H1 (cell line): ENCODE results near the gene ID1. TPM values are rescaled to one million over a fixed set of nuclear protein-coding genes. Genes with fewer than 3 reads are reported as not detected.

Source experiments
- ASH2L ChIP-seq: fragments of 200-600, 300-600 bp; sonication (generic); IDR thresholded peaks from one replicate; pipeline ENCODE4 v1.7.1; 2017; ENCODE audit warnings: low read length
- EZH2 ChIP-seq: fragments of 200-600 bp; sonication (generic); IDR thresholded peaks from 2 replicates; pipeline ENCODE4 v1.7.1; 2012; ENCODE audit warnings: low read depth, mild to moderate bottlenecking, moderate library complexity, low read length, inconsistent platforms; ENCODE audit not compliant: severe bottlenecking
- SIX5 ChIP-seq: IDR thresholded peaks from 2 replicates; pipeline ENCODE4 v1.6.1; 2011; ENCODE audit warnings: mild to moderate bottlenecking, low read depth, low read length
- SP2 ChIP-seq: IDR thresholded peaks from 2 replicates; pipeline ENCODE4 v1.6.1; 2012; ENCODE audit warnings: mild to moderate bottlenecking, low read length, inconsistent platforms
- SRF ChIP-seq: IDR thresholded peaks from 2 replicates; pipeline ENCODE4 v1.6.1; 2011; ENCODE audit warnings: mild to moderate bottlenecking, low read depth, low read length, moderate library complexity
- TAF7 ChIP-seq: optimal IDR thresholded peaks from 2 replicates; pipeline ENCODE3; 2011; ENCODE audit warnings: low read depth, mild to moderate bottlenecking, inconsistent platforms, low read length, moderate library complexity, borderline replicate concordance
- TCF12 ChIP-seq: IDR thresholded peaks from 2 replicates; pipeline ENCODE4 v1.6.1; 2011; ENCODE audit warnings: low read depth, mild to moderate bottlenecking, low read length
- YY1 ChIP-seq: IDR thresholded peaks from 2 replicates; pipeline ENCODE4 v1.6.1; 2011; ENCODE audit warnings: low read depth, mild to moderate bottlenecking, low read length
- polyA plus RNA-seq, 7 experiments: library from polyadenylated mRNA; depleted of rRNA in 3 of 7; stranded (reverse) in 5 of 7; unstranded in 2 of 7; fragments of >200 nt in 5 of 7; fragments of 200-250 nt in 2 of 7; gene quantifications; 1 replicate in 5 of 7; 2 replicates in 1 of 7; 4 replicates in 1 of 7; pipeline versions ENCODE4 v1.2.1 to v1.2.3, GENCODE V29; 2011 to 2013; ENCODE audit warnings: missing spikeins in 2 of 7, mixed read lengths in 2 of 7
- total RNA-seq: library from RNA; stranded (reverse); fragmentation: NEBNext Ultra II Directional; extraction: Animal tissue kit (Norgen Biotek cat#: 25700); gene quantifications from 2 replicates; pipeline ENCODE4 v1.2.1, GENCODE V29; 2021
- TF ChIP-seq, protein P1 (sequence below): fragments of 300-600 bp; sonication (generic); IDR thresholded peaks from 2 replicates; pipeline ENCODE4 v1.7.1; 2012; ENCODE audit warnings: low read length, moderate library complexity, mild to moderate bottlenecking, inconsistent platforms; ENCODE audit not compliant: insufficient replicate concordance
- TF ChIP-seq, protein P2 (sequence below): IDR thresholded peaks from 2 replicates; pipeline ENCODE4 v1.6.1; 2011; ENCODE audit warnings: low read depth, mild to moderate bottlenecking, low read length; ENCODE audit not compliant: insufficient read depth

Gene ID1
- total and polyA plus RNA-seq, 2 of the 8 experiments (the other 6 are each of a cell fraction or from before 2014, with no cell fraction given): 120 to 357 TPM

DNA sequence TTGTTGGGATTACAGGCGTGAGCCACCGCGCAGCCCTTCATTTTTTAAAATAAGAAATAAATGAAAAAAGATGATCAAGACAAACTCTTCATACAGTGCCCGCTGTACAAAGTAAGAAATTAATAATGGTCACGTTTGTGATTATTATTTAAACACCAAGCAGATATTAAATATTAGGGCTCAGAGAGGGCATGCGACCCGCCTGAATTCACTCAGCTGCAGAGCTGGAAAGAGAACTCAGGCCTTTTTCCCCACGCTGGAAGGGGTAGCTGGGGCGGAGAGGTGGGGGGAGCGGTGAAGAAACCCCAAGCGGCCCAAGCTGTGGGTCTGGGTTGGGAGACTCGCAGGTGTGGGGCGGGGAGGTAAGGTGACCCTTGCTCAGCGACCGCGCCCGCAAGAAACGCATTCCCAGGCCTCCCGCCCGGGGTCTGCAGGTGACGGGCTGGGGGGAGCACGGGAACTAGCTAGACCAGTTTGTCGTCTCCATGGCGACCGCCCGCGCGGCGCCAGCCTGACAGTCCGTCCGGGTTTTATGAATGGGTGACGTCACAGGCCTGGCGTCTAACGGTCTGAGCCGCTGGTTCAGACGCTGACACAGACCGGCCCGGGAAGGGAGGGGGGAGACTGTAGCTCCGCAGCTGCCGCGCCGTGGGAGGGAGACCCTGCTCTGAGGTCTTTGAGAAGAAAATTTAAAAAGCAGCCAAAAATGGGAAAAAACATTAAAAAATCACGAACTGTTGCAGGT, 1.1 kb upstream of the ID1 start (continued):
- TF ChIP-seq SP2 (no peak), TCF12 (peak; percentile 98), YY1 (peak; percentile 65; the same call in 1 of the 2 replicates), TAF7 (peak; percentile 26), EZH2 (no peak), SIX5 (no peak), SRF (0 out of 2 replicates have a peak, but pooled peaks have one; percentile 6), ASH2L (no peak)
- TF ChIP-seq, protein P1, sequence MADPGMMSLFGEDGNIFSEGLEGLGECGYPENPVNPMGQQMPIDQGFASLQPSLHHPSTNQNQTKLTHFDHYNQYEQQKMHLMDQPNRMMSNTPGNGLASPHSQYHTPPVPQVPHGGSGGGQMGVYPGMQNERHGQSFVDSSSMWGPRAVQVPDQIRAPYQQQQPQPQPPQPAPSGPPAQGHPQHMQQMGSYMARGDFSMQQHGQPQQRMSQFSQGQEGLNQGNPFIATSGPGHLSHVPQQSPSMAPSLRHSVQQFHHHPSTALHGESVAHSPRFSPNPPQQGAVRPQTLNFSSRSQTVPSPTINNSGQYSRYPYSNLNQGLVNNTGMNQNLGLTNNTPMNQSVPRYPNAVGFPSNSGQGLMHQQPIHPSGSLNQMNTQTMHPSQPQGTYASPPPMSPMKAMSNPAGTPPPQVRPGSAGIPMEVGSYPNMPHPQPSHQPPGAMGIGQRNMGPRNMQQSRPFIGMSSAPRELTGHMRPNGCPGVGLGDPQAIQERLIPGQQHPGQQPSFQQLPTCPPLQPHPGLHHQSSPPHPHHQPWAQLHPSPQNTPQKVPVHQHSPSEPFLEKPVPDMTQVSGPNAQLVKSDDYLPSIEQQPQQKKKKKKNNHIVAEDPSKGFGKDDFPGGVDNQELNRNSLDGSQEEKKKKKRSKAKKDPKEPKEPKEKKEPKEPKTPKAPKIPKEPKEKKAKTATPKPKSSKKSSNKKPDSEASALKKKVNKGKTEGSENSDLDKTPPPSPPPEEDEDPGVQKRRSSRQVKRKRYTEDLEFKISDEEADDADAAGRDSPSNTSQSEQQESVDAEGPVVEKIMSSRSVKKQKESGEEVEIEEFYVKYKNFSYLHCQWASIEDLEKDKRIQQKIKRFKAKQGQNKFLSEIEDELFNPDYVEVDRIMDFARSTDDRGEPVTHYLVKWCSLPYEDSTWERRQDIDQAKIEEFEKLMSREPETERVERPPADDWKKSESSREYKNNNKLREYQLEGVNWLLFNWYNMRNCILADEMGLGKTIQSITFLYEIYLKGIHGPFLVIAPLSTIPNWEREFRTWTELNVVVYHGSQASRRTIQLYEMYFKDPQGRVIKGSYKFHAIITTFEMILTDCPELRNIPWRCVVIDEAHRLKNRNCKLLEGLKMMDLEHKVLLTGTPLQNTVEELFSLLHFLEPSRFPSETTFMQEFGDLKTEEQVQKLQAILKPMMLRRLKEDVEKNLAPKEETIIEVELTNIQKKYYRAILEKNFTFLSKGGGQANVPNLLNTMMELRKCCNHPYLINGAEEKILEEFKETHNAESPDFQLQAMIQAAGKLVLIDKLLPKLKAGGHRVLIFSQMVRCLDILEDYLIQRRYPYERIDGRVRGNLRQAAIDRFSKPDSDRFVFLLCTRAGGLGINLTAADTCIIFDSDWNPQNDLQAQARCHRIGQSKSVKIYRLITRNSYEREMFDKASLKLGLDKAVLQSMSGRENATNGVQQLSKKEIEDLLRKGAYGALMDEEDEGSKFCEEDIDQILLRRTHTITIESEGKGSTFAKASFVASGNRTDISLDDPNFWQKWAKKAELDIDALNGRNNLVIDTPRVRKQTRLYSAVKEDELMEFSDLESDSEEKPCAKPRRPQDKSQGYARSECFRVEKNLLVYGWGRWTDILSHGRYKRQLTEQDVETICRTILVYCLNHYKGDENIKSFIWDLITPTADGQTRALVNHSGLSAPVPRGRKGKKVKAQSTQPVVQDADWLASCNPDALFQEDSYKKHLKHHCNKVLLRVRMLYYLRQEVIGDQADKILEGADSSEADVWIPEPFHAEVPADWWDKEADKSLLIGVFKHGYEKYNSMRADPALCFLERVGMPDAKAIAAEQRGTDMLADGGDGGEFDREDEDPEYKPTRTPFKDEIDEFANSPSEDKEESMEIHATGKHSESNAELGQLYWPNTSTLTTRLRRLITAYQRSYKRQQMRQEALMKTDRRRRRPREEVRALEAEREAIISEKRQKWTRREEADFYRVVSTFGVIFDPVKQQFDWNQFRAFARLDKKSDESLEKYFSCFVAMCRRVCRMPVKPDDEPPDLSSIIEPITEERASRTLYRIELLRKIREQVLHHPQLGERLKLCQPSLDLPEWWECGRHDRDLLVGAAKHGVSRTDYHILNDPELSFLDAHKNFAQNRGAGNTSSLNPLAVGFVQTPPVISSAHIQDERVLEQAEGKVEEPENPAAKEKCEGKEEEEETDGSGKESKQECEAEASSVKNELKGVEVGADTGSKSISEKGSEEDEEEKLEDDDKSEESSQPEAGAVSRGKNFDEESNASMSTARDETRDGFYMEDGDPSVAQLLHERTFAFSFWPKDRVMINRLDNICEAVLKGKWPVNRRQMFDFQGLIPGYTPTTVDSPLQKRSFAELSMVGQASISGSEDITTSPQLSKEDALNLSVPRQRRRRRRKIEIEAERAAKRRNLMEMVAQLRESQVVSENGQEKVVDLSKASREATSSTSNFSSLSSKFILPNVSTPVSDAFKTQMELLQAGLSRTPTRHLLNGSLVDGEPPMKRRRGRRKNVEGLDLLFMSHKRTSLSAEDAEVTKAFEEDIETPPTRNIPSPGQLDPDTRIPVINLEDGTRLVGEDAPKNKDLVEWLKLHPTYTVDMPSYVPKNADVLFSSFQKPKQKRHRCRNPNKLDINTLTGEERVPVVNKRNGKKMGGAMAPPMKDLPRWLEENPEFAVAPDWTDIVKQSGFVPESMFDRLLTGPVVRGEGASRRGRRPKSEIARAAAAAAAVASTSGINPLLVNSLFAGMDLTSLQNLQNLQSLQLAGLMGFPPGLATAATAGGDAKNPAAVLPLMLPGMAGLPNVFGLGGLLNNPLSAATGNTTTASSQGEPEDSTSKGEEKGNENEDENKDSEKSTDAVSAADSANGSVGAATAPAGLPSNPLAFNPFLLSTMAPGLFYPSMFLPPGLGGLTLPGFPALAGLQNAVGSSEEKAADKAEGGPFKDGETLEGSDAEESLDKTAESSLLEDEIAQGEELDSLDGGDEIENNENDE: no peak
- TF ChIP-seq, protein P2, sequence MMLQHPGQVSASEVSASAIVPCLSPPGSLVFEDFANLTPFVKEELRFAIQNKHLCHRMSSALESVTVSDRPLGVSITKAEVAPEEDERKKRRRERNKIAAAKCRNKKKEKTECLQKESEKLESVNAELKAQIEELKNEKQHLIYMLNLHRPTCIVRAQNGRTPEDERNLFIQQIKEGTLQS: no peak
